Activated CD4-positive, alpha-beta T cell treated with anti-CD3 and anti-CD28 coated beads, Interleukin-2, Interleukin-6, amounts not matched to agents 100 ng/mL and 50 ng/mL, durations not matched to agents 16 hours and 8 hours (primary cell): ENCODE data around the gene TOB1.

ENCODE experiments used
- DNase-seq: peaks from one replicate; pipeline ENCODE4 v3.0.0-alpha.2; 2020

TOB1 gene, protein sequence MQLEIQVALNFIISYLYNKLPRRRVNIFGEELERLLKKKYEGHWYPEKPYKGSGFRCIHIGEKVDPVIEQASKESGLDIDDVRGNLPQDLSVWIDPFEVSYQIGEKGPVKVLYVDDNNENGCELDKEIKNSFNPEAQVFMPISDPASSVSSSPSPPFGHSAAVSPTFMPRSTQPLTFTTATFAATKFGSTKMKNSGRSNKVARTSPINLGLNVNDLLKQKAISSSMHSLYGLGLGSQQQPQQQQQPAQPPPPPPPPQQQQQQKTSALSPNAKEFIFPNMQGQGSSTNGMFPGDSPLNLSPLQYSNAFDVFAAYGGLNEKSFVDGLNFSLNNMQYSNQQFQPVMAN

DNA sequence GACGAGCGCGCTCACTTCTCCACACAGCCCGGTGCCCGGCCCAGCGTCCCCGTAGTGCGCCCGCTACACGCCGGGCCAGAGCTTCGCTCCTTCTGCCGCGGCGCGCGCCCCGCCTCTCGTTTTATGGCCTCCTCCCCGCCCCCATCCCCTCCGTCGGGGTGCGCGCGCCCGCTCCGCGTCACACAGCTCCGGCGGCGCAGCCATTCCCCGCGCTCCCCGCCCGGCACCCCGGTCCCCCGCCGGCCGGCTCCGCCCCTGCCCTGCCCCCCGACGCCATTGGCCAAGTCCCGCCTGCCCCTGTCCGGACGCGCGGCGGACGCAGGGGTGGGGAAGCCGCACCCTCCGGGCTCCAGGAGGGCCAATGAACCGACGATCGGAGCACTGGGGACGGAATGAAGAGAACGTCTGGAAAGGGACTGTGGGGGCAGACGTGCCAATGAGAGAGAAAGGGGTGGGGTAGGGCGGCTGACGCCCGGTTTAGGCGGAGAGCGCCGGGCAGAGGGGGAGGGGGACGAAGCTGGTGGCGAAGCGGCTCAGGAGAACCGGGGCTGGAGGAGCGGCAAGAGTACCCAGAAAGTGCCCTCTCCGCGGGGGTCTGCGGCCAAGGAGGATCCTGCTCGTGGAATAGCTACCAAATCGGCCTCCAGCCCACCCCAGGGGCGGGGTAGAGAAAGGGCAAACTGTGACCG lies at the start of gene TOB1:
Gene TOB1 (minus strand): TSS at position 94 of the 689 bp plus-strand sequence. CDS start 2,337 bp downstream, outside the sequence.
- peak; percentile 98 for DNase-seq

GRCh38 chr17:50914505-50915063 lies 48.4 kb upstream of the TOB1 start:
- DNase-seq = no peak

DNA sequence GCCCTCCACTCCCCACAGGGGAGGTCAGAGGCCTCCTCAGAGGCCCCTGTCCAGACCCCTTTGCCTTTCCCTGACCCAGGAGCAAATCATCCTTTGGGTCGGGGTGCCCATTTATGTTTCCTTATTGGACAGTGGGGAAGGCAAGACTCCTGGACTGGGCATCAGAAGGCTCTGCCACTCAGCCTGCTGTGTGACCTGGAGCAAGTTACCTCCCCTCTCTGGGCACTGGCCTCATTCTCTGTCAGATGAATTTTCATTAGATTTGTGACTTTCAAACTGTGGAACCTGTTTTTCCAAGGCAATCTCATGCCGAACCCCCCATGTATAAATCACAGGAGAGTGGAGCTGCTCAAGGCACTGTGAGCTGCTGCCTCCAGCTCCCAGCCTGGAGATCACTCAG lies 47.0 kb upstream of the TOB1 start:
- DNase-seq = no peak

DNA sequence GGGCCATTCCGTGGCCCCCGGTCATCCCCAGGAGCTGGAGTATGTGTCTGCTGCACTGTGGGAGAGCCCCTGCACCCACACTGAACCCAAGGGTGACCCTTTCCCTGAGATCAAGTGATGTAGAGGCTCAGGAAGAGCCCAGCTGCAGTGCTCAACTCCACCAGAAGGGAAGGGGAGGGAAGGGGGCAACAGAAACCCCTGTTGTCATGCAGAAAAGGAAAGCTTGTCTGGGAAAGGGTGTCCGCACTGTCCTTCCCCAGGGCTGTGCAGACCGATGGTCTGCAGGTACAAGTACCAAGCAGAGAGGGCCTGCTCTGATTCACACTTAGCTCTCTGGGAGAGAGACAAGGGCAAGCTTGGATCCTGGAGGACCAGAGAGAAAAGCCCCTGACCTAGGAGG lies 45.7 kb upstream of the TOB1 start:
- DNase-seq = no peak

DNA sequence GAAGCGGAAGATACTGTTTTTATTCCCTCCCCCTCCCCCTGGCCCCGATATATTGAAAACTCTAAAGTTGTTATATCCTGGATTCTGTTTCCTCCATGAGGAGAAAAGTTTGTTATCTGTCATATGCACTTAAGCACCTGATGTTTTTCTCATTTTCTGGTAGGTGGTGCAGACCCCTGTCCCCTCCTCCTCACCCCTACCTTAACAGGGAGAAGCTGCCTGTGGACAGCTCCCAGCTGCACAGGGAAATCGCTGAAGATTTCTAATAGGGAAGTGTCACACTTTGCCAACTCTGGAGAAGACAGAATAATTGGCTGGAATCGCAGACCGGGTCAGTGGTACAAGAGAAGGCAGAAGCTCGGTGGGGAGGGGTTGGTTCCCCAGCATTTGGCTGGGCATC lies 45.3 kb upstream of the TOB1 start:
- DNase-seq = no peak

- peak; percentile 93 for DNase-seq
Measured at GRCh38 chr17:50909765-50910605, 43.8 kb upstream of the TOB1 start.

- no peak for DNase-seq
Measured at GRCh38 chr17:50908860-50909764, 43.0 kb upstream of the TOB1 start.

DNA sequence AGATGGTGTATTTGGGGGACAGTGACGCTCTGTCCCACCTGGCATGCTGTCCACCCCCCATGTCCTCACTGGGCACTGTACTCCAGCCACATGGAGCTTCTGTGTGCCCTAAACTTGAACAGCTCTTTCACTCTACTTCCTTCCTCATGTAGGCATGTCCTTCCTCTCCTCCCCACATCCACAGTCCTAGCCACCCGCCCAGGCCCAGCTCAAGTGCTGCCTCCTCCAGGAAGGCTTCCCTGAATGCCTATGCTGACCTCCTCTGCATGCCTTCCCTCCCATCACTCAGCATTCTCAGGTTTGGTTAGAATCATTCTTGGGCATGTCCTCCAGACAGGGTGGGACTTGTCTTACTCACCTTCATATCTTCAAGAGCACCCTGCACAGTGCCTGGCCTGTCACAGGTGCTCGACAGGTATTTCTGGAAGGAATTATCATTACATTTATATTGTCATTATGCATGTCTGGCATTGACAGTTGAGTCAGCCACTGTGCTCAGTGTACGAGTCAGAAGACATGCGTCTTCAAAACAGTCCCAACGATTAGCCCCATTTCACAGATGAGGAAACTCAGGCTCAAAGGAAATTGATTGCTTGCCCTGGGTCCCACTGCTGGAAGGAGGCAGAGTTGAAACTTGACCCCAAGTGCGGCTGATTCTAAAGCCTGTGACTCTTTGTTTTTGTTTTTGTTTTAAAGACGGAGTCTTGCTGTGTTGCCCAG lies 42.1 kb upstream of the TOB1 start:
- no peak for DNase-seq

- DNase-seq = no peak
Measured at GRCh38 chr17:50906443-50906842, 40.3 kb upstream of the TOB1 start.

- DNase-seq = no peak
Measured at GRCh38 chr17:50905460-50905803, 39.3 kb upstream of the TOB1 start.

DNA sequence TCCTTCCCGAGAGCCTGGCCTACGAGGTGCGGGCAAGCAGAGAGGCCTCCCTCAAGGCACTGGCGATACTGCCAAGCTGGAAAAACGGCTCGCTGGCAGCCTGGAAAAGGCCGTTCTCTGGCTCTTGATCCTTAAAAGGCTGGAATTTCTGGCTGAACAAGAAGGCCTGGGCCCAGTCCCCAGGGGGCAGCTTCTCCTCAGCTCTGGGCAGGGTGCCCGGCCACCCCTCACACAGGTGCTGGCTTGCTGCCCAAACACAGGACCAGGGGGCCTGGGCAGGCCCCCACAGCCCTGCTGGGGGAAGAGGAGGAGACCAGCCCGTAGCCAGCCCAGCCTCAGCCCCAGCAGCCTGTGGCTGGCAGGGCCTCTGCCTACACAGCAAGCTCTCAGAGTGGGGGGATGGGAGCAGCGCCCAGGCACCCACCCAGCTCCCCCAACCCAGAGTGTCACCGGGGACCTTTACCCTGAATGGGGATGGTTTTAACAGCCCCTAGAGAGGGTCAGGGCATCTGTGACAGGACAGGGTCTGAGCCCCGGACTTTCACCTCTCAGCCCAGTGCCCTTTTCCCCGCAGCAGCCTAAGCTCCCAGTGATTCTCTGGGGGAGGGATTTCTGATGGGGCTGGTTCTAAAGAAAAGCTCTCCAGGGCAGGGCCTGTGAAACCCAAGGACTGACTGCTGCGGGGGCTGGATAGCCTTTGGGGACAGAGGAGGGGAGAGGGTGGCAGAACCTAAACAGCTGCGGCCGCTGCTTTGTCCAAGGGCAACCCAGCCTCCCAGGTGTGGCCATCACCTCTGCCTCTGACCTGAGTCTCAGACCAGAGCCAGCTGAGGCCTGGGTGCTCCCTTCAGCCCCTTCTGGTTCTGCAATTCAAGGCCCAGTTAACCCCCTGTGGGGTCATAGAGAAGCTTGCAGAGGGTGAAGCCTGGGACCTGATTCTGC lies 38.6 kb upstream of the TOB1 start:
- DNase-seq = no peak

GRCh38 chr17:50903604-50904517 lies 37.7 kb upstream of the TOB1 start:
- peak; percentile 79 for DNase-seq

DNA sequence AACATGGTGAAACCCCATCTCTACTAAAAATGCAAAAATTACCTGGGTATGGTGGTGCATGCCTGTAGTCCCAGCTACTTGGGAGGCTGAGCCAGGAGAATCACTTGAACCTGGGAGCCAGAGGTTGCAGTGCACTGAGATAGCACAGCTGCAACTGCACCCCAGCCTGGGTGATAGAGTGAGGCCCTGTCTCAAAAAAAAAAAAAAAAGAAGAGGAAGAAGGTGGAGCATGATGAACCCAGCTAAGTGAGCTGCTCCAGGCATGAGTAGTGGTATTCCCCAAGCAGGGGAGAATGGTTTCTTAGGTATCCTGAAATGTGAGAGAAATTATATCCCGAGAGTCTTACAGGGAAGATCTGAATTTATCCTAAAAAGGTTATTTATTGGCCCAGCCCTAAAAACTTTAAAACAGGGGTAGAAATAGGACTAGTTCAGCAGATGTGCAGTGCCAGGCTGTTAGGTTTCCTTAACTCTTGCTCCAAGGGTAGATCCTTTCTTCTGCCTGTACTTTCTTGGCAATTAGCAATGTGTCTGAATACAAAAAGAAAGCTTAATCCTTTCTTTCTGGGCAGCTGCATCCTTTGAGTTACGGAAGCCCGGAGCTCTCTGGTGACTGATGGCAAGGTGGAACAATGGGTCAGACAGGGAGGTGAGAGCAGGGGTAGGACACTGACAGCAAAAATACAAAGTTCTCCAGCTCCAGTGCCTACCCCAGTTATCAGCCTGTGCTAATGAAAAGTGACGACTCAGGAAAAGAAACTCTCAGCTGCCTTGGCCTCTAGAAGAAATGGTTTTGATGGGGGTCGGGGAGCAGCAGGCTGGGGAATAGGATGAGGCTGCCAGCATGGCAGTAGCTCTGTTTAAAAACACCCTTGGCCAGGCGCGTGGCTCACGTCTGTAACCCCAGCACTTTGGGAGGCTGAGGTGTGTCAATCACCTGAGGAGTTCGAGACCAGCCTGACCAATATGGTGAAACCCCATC lies 36.5 kb upstream of the TOB1 start:
- DNase-seq = no peak

DNA sequence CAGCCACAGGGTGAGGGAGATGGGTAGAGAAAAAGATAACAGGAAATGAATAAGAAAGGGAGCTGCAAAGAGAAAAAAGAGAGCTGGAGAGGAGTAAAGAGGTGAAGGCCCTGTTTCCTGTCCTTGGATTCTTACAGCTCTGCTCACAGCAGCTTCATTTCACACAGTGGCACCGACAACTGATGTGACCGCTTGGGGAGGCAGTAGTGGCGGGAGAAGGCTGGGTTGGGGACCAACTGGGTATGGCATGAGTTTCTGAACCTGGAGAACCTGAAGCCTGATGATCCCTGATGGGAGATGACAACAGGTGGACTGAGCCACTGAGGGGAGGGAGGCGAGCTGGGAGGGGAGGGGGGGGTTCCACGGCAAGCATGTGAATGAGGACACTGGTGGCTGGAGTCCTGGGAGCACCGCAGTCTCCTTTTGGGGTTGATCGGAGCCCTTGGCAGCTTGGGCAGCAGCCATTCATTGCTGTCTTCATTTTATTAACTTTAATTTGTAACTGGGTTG lies 34.3 kb upstream of the TOB1 start:
- DNase-seq = no peak

- DNase-seq = no peak
Measured at GRCh38 chr17:50899559-50900319, 33.6 kb upstream of the TOB1 start.

- DNase-seq = no peak
Measured at GRCh38 chr17:50899005-50899460, 32.9 kb upstream of the TOB1 start.
